A172 (cell line): ENCODE data around the gene LOXL4. TPM values are rescaled to one million over a fixed set of nuclear protein-coding genes. Genes with fewer than 3 reads are reported as not detected.

Source experiments
- DNase-seq: peaks from one replicate; pipeline ENCODE4 v3.0.0-alpha.2; 2015; ENCODE audit warnings: low spot score
- total RNA-seq: library from RNA; depleted of rRNA; stranded (reverse); fragments of >200 nt; shearing (Covaris generic); gene quantifications from 2 replicates; pipeline ENCODE4 v1.2.3, GENCODE V29; 2014

LOXL4 gene
- total RNA-seq, 1 experiment from 2014 or later: 15.4 TPM

GRCh38 chr10:98295401-98295811 lies 27.4 kb upstream of the LOXL4 start:
- no peak for DNase-seq

GRCh38 chr10:98294270-98294627 lies 26.3 kb upstream of the LOXL4 start:
- no peak for DNase-seq

- no peak for DNase-seq
Observed at GRCh38 chr10:98293550-98294269, 25.7 kb upstream of the LOXL4 start.

DNA sequence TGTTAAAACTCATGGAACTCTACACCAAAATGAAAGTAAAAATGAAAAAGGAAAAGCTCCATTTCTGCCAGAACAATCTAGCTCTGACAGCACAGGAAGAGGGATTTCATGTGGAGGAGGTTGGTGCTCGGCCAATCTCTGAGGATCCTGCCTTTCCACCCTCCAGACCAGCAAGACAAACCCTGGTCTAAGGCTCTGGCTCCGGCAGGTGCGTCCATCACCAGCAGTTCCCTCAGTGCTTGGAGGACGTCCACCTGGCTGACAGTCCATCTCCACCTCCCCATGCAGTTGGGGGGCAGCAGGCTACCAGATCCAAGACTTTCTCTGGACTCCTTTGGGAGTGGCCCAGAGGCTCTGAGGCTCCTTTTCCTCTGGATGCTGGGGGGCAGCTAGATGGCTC lies 25.0 kb upstream of the LOXL4 start:
- DNase-seq: no peak

GRCh38 chr10:98289802-98290209 lies 21.8 kb upstream of the LOXL4 start:
- DNase-seq: no peak

GRCh38 chr10:98287321-98287720 lies 19.3 kb upstream of the LOXL4 start:
- DNase-seq: no peak

- no peak for DNase-seq
Observed at GRCh38 chr10:98286419-98286818, 18.4 kb upstream of the LOXL4 start.

- DNase-seq: no peak
Observed at GRCh38 chr10:98285416-98285815, 17.4 kb upstream of the LOXL4 start.

DNA sequence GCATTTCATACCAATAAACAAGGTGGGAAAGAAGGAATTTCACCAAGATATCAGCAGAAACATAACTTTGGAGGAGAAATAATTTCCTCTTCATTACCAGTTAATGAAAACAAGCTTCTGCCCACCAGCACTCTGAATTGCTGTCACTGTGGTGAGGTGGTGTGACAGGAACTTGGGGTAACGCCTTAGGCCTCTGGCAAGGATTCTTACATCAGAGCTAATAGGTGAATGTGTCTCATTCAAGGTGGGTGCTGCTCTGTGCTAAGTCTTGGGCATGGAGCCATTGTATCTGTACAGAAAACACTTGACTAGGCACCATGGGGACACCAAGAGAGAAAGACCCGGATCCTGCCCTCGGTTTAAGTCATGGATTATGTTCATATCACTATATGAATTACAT lies 8.3 kb upstream of the LOXL4 start:
- DNase-seq: no peak

- DNase-seq: no peak
Observed at GRCh38 chr10:98274562-98274961, 6.6 kb upstream of the LOXL4 start.

DNA sequence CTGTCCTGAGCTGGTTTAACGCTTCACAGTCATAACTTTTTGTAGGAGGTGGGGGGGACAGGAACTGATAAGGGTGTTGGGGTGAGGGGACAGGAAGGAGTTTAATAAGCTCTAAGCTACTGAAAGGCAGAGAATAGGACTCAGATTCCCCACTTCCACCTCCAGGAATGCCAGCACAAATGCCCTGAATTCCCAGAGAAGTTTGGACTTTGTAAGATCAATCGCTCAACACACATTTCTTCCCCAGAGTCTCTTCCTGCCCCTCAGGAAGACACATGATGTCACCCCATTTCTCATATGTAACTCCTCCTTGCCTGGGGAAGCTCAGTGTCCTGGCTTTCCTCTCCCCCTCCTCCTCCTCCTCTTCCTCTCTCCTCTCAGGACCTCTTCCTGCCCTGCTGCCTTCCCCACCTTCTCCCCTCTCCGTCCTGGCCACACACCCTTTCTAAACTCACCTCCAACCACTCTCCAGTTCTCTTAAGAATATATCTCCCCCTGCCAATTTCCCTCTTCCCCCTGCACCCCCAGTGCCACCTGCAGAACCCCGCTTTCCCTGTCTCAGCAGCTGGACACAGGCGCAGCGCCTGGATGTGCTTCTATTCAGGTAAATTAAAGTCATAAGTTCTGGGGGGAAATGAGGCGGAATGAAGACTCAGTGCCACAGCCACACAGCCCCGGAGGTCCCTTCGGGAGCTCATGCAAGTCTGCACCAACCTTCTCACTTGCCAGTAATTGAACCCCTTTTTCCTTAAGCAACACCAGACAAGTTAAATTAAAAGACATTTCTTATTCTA lies 5.3 kb upstream of the LOXL4 start:
- peak; percentile 16 for DNase-seq

GRCh38 chr10:98272656-98273055 lies 4.7 kb upstream of the LOXL4 start:
- DNase-seq: no peak

DNA sequence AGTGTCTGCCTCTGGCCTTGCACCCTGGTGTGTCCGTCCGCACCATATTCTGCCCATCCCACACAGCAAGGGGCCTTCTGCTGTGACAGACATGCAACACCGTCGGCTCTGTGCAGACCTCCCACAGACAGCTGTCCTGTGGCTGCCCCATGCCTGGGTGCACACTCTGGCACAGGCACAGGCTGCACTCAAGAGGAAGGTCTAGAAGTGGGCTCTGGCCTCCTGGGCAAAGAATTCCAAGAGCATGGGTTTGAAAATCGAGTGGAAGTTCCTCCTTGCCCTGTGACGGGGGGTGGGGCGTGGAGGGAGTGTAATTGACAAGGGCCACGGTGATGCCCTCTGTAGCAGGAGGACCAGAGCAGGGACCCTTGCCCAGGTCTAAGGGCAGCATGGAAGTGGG lies 4.3 kb upstream of the LOXL4 start:
- DNase-seq: no peak

DNA sequence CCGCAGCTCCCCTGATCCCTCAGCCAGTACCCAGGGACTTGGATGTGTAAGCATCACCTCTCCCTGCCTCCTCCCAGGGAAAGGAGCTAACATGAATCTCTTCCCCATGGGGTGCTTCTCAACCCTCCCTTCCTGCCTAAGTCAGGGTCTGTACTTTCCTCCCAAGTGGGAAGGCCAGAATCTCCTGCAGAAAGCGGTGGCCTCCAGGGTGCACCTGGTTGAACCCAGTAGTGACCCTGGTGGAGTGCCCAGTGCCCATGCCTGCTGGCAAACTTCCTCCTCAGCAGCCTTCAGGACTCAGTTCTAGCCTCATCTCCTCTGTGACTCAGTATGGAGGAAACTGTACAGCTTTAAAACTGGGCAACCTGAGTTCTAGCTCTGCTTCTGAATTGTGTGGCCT lies 2.8 kb upstream of the LOXL4 start:
- DNase-seq: no peak

DNA sequence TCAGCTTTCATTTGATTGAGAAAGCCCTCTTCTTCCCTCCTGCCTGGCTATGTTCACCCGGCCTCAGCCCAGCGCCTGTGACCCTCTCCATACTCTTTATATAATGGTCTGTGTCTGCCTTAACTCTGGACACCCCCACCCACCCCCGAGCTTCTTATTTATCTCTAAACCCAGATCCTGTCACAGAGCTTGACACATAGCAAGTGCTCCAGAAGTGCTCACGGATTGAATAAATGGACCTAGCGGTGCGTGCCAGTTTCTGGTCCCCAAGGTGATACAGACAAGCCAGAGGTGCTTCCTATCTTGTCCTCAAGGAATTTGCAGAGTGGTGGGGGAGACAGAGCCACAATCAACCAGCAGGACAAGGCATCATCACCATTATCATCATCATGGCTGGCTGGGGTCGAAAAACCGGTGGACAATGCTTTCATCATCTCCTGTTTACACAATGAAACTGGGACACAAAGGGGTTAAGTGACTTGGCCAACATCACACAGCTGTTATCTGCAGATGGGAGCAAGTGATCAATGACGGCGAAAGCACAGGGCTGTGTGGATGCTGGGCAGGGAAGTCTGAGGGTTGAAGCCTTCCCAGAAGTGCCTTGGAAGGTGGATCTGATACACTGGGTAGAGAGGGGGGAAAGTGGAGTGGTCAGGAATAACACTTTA lies 2.2 kb upstream of the LOXL4 start:
- no peak for DNase-seq

DNA sequence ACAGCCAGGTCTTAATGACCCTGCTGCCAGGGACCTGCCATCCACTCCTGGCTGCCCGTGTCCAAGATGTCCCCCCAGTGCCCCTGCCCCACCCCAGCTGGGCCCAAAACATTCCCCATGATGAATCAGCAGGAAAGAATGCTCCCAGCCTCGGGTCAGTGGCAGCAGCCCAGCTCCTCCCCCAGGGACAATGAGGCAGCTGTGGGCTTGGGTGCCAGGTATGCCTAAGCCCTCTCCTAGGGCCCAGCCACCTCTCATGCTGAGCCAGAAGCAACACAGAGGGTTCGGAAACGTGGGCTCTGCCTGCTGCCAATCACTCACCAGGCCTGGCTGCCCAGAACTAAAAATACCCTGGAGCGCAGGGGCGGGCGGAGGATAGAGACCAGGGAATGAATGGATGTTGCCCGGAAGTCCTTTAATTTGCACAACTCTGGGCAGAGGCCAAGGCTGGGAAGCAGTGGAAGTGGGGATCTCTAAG lies 1.5 kb upstream of the LOXL4 start:
- peak; percentile 97 for DNase-seq

DNA sequence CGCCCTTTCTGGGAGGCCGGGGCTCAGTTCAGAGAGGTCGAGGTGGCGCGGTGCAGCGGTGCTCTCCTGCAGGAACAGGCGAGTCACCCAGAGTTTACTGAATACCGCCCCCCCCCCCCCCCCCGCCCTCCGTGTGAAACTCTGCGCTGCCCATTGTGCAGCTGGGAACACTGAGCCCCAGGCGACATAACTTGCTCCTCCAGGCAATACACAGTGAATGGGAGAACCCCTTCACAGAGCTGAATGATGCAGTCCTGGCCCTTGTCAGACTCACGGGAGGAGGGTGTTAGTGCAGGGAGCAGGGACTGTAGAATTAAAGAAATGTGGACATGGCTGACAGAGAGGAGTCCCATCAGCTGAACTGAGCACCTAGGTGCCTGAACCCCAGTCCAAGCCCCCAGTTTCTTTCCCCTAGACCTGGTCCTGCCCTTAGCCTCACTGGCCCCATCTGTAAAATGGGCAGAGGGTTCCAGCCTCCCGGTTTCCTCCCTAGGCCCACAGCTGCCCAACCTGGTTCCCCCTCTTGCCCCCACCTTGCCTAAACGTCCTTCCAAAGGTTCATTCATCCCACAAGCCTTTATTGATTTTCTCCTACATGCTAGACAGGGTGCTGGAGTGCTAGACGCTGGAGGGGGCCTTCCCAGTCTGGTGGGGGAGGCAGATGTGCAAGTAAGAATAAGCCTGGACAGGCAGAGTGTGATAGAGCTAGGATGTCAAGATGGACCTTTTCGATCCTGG lies 869 bp upstream of the LOXL4 start:
- DNase-seq: peak; percentile 49

DNA sequence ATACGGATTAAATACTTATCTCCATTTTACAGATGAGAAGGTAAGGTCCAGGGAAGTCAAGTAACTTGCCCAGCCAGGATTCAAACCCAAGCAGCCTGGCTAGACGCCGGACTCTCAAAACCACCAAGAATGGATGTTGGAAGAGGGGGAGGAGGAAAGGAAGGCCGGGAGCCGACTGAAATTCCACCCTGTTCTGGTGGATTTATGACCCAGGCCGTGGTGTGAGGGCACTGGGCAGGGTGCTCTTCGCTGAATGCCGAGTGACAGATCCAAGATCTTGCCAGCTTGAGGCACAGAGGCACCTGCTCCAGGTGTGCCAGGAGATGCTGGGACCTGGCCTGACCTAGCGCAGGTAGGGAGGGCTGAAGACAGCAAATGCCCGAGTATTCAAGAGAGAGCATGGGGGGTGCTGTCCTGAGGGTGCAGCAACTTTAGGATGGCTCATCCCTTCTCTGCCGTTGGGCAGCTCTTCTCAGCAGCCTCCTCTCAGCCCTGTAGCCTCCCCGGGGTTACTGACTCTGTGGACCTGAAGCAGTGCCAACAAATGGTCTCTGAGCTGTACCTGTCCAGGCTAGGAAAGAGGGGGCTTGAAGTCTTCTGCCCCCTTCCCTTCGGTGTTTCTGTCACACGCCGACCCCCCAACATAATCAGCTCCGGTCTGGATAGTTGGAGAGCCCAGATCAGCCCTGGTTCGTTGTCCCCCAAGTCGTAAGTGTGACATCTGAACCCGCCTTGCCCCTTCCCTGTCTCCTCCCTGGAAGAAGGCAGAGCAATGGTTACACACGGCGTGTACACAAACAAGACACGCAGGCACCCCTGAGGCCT lies 713 bp downstream of the LOXL4 start:
- DNase-seq: peak; percentile 38

GRCh38 chr10:98266647-98267046 lies 1.3 kb downstream of the LOXL4 start:
- DNase-seq: no peak

DNA sequence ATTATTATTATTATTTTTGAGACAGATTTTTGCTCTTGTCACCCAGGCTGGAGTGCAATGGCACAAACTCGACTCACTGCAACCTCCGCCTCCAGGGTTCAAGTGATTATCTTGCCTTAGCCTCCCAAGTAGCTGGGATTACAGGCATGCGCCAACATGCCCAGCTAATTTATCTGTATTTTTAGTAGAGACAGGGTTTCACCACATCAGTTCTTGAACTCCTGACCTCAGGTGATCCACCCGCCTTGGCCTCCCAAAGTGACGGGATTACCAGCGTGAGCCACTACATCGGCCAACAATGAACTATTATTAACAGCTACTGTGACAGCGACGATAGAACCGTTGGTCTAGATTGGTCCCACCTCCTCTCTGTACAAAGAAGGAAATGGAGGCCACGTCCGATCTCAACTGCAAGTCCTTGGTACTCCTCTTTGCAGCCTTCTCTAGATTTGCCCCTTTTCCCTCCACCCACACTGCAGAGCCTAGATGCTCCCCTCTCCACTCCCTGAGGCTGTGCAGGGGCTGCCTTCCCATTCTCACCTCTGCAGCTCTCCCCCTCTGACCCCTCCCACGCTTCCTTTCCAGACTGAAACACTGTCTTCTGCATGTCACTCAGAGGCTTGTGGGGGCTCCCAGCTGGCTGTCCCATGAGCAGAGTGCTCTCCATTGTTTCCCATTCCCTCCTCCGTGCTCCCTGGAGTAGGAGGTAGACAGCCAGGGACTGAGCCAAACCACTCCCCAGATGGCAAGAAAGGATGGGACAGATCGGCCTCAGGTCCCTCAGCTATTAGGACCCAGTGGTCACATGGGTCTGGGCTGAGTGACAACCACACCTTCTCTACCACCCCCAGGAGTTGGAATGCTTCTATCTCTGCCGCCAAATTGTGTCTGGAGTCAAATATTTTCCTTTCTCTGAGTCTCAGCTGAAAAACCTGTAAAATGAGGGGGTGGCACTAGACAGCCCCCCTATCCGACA lies 2.3 kb downstream of the LOXL4 start:
- no peak for DNase-seq
